GM04504 (cell line): ENCODE data around the gene PRRC1.
"Not testable (repeated sequence)": the region's sequence is repeated elsewhere in the genome, so short reads cannot be mapped to it uniquely, and the experiment has no call there.

Experiments used
- DNase-seq: peaks from one replicate; pipeline ENCODE4 v3.0.0-alpha.2; 2012; ENCODE audit warnings: low read depth

Gene PRRC1

GRCh38 chr5:127545249-127545648, 27.8 kb downstream of the PRRC1 start:
- not testable (repeated sequence) for DNase-seq

- DNase-seq = no peak
Measured at GRCh38 chr5:127549551-127549950, 32.1 kb downstream of the PRRC1 start.

GRCh38 chr5:127550652-127551409, 33.4 kb downstream of the PRRC1 start:
- no peak for DNase-seq

- no peak for DNase-seq
Measured at GRCh38 chr5:127551410-127552041, 34.1 kb downstream of the PRRC1 start.

GRCh38 chr5:127555826-127556225, 38.4 kb downstream of the PRRC1 start:
- DNase-seq = no peak

GRCh38 chr5:127556609-127557334, 39.3 kb downstream of the PRRC1 start:
- DNase-seq = no peak

- DNase-seq = no peak
Measured at GRCh38 chr5:127558273-127558672, 40.8 kb downstream of the PRRC1 start.

GRCh38 chr5:127561254-127561653, 43.8 kb downstream of the PRRC1 start:
- peak; percentile 24 for DNase-seq

GRCh38 chr5:127562252-127562651, 44.8 kb downstream of the PRRC1 start:
- DNase-seq = no peak

- no peak for DNase-seq
Measured at GRCh38 chr5:127563136-127563535, 45.7 kb downstream of the PRRC1 start.

GRCh38 chr5:127564002-127564769, 46.7 kb downstream of the PRRC1 start:
- DNase-seq = peak; percentile 13

GRCh38 chr5:127565586-127566270, 48.3 kb downstream of the PRRC1 start:
- DNase-seq = no peak

- DNase-seq = no peak
Measured at GRCh38 chr5:127567026-127567768, 49.8 kb downstream of the PRRC1 start.

- DNase-seq = no peak
Measured at GRCh38 chr5:127568166-127568565, 50.7 kb downstream of the PRRC1 start.

GRCh38 chr5:127569471-127569870, 52.0 kb downstream of the PRRC1 start:
- DNase-seq = not testable (repeated sequence)

- no peak for DNase-seq
Measured at GRCh38 chr5:127571314-127572131, 54.1 kb downstream of the PRRC1 start.

- DNase-seq = no peak
Measured at GRCh38 chr5:127572930-127573329, 55.5 kb downstream of the PRRC1 start.

- DNase-seq = no peak
Measured at GRCh38 chr5:127574852-127575679, 57.6 kb downstream of the PRRC1 start.

GRCh38 chr5:127577458-127577857, 60.0 kb downstream of the PRRC1 start:
- no peak for DNase-seq
